Stomach (tissue), 9 donors: ENCODE data around the gene AIMP2. TPM values are rescaled to one million over a fixed set of nuclear protein-coding genes. Genes with fewer than 3 reads are reported as not detected.
A peak's percentile ranks its signal among the peaks of the same experiment; 100 is the strongest.
"Not testable (repeated sequence)": the region's sequence is repeated elsewhere in the genome, so short reads cannot be mapped to it uniquely, and the experiment has no call there.

Experiments
- DNase-seq, 2 donors: peaks; one replicate each; pipeline versions ENCODE4 v3.0.0 to v3.0.0-alpha.2; 2013 to 2019
- H3K27ac ChIP-seq, 5 donors: fragments of 200-600 bp in 4 of 5; sonication (generic) in 4 of 5; one replicate each; pipeline ENCODE4 v1.5.1; 2013 to 2019; ENCODE audit warnings: mild to moderate bottlenecking in 1 of 5, moderate library complexity in 1 of 5
- H3K27me3 ChIP-seq, 3 donors: fragments of 200-600 bp; sonication (generic); one replicate each; pipeline ENCODE4 v1.5.1; 2017 to 2019; ENCODE audit warnings: mixed run types in 1 of 3
- H3K36me3 ChIP-seq, 4 donors: fragments of 200-600 bp; sonication (generic); 1 replicate in 3 of 4; 2 replicates in 1 of 4; pipeline ENCODE4 v1.5.1; 2016 to 2019
- H3K4me1 ChIP-seq, 4 donors: fragments of 200-600 bp; sonication (generic); one replicate each; pipeline ENCODE4 v1.5.1; 2016 to 2019
- H3K4me3 ChIP-seq, 4 donors: fragments of 200-600 bp; sonication (generic) in 3 of 4; one replicate each; pipeline ENCODE4 v1.5.1; 2016 to 2019; ENCODE audit warnings: mild to moderate bottlenecking in 1 of 4
- H3K9me3 ChIP-seq, 4 donors: fragments of 200-600 bp; sonication (generic); one replicate each; pipeline ENCODE4 v1.5.1; 2016 to 2019
- EP300 ChIP-seq: sonication (generic); formaldehyde crosslinking; IDR thresholded peaks from one replicate; pipeline ENCODE4 v1.6.1; 2017; ENCODE audit warnings: antibody characterized with exemption
- POLR2A ChIP-seq, 4 donors: fragments of 450-650 bp; IDR thresholded peaks; one replicate each; pipeline ENCODE4 v1.6.1; 2016; ENCODE audit warnings: antibody characterized with exemption in 4 of 4, control low read depth in 2 of 4, mild to moderate bottlenecking in 1 of 4, moderate library complexity in 1 of 4
- POLR2AphosphoS5 ChIP-seq, 3 donors: sonication (generic); formaldehyde crosslinking; IDR thresholded peaks; one replicate each; pipeline ENCODE4 v1.6.1; 2016; ENCODE audit warnings: antibody characterized with exemption in 3 of 3
- WGBS, 5 donors: extraction: QIAGEN DNeasy Blood & Tissue Kit in 3 of 5; methylation state at CpG; one replicate each; pipeline versions ENCODE4 v1.1.5 to v1.1.7; 2013 to 2018; 5-methylcytosine and 5-hydroxymethylcytosine counted together
- intact Hi-C: fragments of 100-400 bp; cut with DNase I; formaldehyde crosslinking; loops from one replicate; pipeline ENCODE4 v1.15.1; 2023; ENCODE audit warnings: low total_unique reads
- polyA plus RNA-seq, 3 donors: library from polyadenylated mRNA; stranded (reverse); fragments of 200-250 nt; gene quantifications; one replicate each; pipeline ENCODE4 v1.2.3, GENCODE V29; 2013
- total RNA-seq, 5 donors: library from RNA; depleted of rRNA; stranded (reverse); fragments of >200 nt; gene quantifications; one replicate each; pipeline versions ENCODE4 v1.1.0 to v1.2.3, GENCODE V29; 2014 to 2016
- TF ChIP-seq, protein P1 (sequence below), 7 experiments: fragments of 450-650 bp in 4 of 7; fragments of 200-600 bp in 3 of 7; sonication (generic) in 3 of 7; IDR thresholded peaks; one replicate each; pipeline ENCODE4 v1.5.1; 2016 to 2019; ENCODE audit warnings: antibody characterized with exemption in 7 of 7, control low read depth in 2 of 7, mild to moderate bottlenecking in 1 of 7
- donor health status: healthy with polysubstance abuse.
- donor health status: Bipolar disorder and iron deficiency.
- donor health status: healthy.

The AIMP2 gene
- total and polyA plus RNA-seq, 8 donors = 18.9 to 111 (median 20.5) TPM; not detected in 1

DNA sequence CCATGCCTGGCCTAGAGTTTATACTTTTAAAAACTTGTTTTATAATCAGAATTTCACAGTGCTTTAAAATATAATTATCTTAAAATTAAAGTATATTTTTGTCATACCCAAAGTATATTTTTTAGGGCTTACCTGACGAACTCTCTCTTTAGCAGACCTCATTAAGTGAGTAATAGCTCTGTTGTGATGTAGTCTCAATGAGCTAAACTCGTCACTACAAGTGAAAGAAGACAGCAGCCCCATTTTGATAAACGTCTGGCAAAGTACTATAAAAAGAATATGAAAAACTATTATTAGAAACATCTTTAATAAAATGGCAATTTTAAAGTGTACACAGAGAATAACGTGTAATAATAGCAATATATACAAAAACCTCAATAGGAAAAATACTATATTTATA, 40.7 kb downstream of the AIMP2 start:
- intact Hi-C loops = no loop called here
- DNase-seq = no peak
- WGBS, 5 donors = 72 to 88% (median 81%) methylated on average over 4 of the region's 4 CpGs
- Histone ChIP-seq H3K36me3 (peaks cover 47 to 84% (median 78%) of the 10 kb centered on the region in 4 donors), H3K27ac (peak overlapping the region in 1 of 5 donors; percentile 72), H3K4me1 (peaks cover 5 to 16% (median 15%) of the 10 kb centered on the region in 4 donors), H3K27me3 (no peaks in the 10 kb centered on the region), H3K9me3 (no peaks in the 10 kb centered on the region), H3K4me3 (no peak overlapping the region)
- TF ChIP-seq, protein P1, sequence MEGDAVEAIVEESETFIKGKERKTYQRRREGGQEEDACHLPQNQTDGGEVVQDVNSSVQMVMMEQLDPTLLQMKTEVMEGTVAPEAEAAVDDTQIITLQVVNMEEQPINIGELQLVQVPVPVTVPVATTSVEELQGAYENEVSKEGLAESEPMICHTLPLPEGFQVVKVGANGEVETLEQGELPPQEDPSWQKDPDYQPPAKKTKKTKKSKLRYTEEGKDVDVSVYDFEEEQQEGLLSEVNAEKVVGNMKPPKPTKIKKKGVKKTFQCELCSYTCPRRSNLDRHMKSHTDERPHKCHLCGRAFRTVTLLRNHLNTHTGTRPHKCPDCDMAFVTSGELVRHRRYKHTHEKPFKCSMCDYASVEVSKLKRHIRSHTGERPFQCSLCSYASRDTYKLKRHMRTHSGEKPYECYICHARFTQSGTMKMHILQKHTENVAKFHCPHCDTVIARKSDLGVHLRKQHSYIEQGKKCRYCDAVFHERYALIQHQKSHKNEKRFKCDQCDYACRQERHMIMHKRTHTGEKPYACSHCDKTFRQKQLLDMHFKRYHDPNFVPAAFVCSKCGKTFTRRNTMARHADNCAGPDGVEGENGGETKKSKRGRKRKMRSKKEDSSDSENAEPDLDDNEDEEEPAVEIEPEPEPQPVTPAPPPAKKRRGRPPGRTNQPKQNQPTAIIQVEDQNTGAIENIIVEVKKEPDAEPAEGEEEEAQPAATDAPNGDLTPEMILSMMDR (IDR thresholded peaks at IDR 0.05) = no peak
- TF ChIP-seq POLR2AphosphoS5 (IDR thresholded peaks at IDR 0.05) (no peak), EP300 (no peak), POLR2A (IDR thresholded peaks at IDR 0.05) (no peak)

DNA sequence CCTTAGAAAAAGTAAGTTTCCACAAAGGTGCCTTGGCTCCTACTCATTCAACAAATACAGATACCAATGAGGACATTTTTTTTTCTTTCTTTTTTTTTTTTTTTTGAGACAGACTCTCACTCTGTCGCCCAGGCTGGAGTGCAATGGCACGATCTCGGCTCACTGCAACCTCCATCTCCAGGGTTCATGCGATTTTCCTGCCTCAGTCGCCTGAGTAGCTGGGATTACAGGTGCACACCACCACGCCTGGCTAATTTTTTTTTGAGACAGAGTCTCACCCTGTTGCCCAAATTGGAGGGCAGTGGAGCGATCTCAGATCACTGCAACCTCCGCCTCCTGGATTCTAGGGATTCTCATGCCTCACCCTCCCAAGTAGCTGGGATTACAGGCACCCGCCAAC, 42.1 kb downstream of the AIMP2 start:
- DNase-seq, H3K4me3 ChIP-seq, H3K9me3 ChIP-seq, H3K27me3 ChIP-seq, intact Hi-C loops: not testable (repeated sequence)
- 52 to 68% (median 59%) methylated on average over 9 of the region's 9 CpGs for WGBS, 5 donors
- Histone ChIP-seq H3K4me1 (peaks cover 10 to 28% (median 20%) of the 10 kb centered on the region in 4 donors), H3K36me3 (peaks cover 36 to 73% (median 65%) of the 10 kb centered on the region in 4 donors), H3K27ac (peak overlapping the region; percentile 49 to 72 (median 70))

DNA sequence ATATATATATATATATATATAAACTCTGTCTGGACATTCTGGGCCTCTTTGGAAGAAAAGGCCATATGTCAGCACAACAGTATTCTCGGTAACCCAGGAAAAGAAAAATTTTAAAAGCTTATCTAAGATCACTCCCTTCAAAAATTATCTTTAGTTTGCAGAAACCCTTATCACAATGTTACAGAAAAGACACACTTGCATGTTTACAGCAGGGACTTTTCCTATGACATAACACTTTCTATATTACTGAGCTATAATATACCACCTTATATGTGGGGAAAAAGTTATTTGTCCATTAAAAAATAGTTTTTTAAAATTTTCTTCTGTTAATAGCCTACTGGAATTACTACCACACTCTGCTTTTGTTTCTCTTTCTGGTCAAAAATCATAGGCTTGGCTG, 47.5 kb downstream of the AIMP2 start:
- no peaks in the 10 kb centered on the region for H3K27me3 ChIP-seq
- intact Hi-C loops = no loop called here
- 13 to 33% (median 16%) methylated on average over 1 of the region's 1 CpG for WGBS, 5 donors
- H3K9me3 ChIP-seq = no peaks in the 10 kb centered on the region
- H3K36me3 ChIP-seq = peaks cover 6 to 32% (median 26%) of the 10 kb centered on the region in 4 donors
- H3K27ac ChIP-seq = peak overlapping the region; percentile 16 to 95 (median 41)
- H3K4me3 ChIP-seq = peak overlapping the region in 2 of 4 donors; percentile 89
- TF ChIP-seq POLR2AphosphoS5 (IDR thresholded peaks at IDR 0.05) (no peak), EP300 (no peak), POLR2A (IDR thresholded peaks at IDR 0.05) (no peak)
- TF ChIP-seq, protein P1 (IDR thresholded peaks at IDR 0.05) = no peak
- H3K4me1 ChIP-seq = peaks cover 17 to 39% (median 29%) of the 10 kb centered on the region in 4 donors
- DNase-seq = peak in 1 of 2 donors; percentile 32

DNA sequence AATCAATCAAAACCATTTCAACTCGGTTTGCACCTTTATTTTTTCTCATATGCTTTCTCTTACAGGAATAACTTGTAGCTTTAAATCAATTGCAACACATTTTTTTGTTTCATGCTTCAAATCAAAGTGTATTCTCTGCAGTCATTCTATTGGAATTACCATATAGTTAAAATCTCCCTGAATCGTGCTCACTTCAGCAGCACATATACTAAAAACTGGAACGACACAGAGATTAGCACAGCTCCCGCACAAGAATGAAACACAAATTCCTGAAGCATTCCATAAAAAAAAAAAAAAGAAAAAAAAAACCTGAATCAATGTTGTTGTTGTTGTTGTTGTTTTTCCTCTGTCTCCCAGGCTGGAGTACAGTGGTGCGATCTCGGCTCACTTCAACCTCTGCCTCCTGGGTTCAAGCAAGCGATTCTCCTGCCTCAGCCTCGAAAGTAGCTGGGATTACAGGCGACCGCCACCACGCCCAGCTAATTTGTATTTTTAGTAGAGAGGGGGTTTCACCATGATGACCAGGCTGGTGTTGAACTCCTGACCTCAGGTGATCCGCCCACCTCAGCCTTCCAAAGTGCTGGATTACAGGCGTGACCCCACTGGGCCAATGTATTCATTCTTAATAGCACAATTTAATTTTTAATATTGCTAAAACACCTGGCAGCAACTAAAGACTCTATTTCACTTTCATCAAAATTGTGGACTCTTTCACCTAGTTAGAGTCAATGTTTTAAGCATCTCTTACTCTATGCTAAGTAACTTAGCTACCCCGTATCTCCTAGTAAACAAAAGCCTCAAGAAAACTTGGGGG, 48.5 kb downstream of the AIMP2 start:
- no peaks in the 10 kb centered on the region for H3K9me3 ChIP-seq
- H3K4me3 ChIP-seq = peak overlapping the region; percentile 77 to 91 (median 89)
- intact Hi-C loops = no loop called here
- H3K27ac ChIP-seq = peak overlapping the region; percentile 54 to 97 (median 94)
- TF ChIP-seq EP300 (no peak), POLR2AphosphoS5 (IDR thresholded peaks at IDR 0.05) (no peak), POLR2A (IDR thresholded peaks at IDR 0.05) (no peak)
- TF ChIP-seq, protein P1 (IDR thresholded peaks at IDR 0.05) = no peak
- H3K27me3 ChIP-seq = no peaks in the 10 kb centered on the region
- H3K36me3 ChIP-seq = peaks cover 6 to 25% (median 22%) of the 10 kb centered on the region in 4 donors
- no peak for DNase-seq
- peaks cover 17 to 39% (median 28%) of the 10 kb centered on the region in 4 donors for H3K4me1 ChIP-seq
- WGBS, 5 donors = 28 to 50% (median 34%) methylated on average over 14 of the region's 14 CpGs

DNA sequence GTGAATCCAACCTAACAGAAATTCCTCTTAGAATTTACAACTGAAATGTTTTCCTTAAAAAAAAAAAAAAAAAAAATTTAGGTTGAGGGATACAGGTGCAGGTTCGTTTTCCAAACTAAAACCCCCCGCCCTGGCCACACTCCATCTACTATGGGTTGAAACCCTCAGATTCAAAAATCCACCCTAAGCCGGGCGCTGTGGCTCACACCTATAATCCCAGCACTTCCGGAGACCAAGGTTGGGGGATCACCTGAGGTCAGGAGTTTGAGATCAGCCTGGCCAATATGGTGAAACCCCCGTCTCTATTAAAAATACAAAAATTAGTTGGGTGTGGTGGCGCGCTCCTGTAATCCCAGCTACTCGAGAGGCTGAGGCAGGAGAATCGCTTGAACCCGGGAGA, 50.9 kb downstream of the AIMP2 start:
- DNase-seq = not testable (repeated sequence)

More for the DNA sequence above, 50.9 kb downstream of the AIMP2 start:
- H3K27me3 ChIP-seq, H3K9me3 ChIP-seq, H3K4me3 ChIP-seq, intact Hi-C loops, H3K36me3 ChIP-seq, H3K27ac ChIP-seq: not testable (repeated sequence)
- peaks cover 17 to 36% (median 28%) of the 10 kb centered on the region in 4 donors for H3K4me1 ChIP-seq
- WGBS, 5 donors = 87 to 97% (median 93%) methylated on average over 11 of the region's 11 CpGs
